Tibial nerve (tissue), 4 donors: Measurements from ENCODE around the gene GPR183.

Source experiments
- CTCF ChIP-seq, 5 experiments: fragments of 200-600 bp in 3 of 5; fragments of 450-650 bp in 2 of 5; sonication (generic) in 3 of 5; IDR thresholded peaks; one replicate each; pipeline ENCODE4 v1.5.1; 2016 to 2019; ENCODE audit warnings: antibody characterized with exemption in 5 of 5, mild to moderate bottlenecking in 3 of 5, moderate library complexity in 2 of 5
- EP300 ChIP-seq, 2 donors: sonication (generic); formaldehyde crosslinking; IDR thresholded peaks; one replicate each; pipeline ENCODE4 v1.6.1; 2017; ENCODE audit warnings: antibody characterized with exemption in 2 of 2, mild to moderate bottlenecking in 1 of 2
- POLR2A ChIP-seq, 2 donors: fragments of 450-650 bp; IDR thresholded peaks; one replicate each; pipeline ENCODE4 v1.6.1; 2017; ENCODE audit warnings: antibody characterized with exemption in 2 of 2, mild to moderate bottlenecking in 2 of 2, moderate library complexity in 2 of 2

DNA sequence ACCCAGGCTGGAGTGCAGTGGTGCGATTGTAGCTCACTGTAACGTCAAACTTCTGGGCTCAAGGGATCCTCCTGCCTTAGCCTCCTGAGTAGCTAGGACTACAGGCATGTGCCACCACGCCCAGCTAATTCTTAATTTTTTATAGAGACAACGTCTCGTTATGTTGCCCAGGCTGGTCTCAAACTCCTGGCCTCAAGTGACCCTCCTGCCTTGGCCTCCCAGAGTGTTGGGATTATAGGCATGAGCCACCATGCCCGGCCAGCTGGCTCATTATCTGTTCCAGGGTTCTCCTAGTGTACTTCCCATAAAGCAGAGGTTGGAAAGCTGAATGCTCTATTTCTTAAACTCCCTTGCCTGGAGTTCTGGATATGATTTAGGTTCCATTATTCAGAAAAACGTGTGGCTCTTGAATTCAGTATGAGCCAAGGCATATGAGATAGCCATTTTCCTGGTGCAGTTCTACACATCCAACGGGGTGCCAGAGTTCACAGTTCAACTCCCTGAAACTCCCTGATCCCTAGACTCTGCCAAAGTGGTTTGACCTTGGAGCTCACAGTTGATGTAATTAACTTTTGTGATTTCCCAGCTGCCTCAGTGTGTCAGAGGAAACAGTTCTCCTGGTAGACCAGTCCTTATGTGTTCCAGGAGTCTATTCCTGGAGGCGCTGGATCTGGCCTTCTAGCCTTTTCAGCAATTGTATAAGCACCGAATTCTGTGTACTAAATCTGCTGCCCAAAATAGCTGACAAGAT lies 21.6 kb downstream of the GPR183 start:
- TF ChIP-seq CTCF (IDR thresholded peaks at IDR 0.05) = no peak
- no peak for TF ChIP-seq POLR2A (IDR thresholded peaks at IDR 0.05)
- no peak for TF ChIP-seq EP300 (IDR thresholded peaks at IDR 0.05)
